Right lobe of liver (tissue), 4 donors: Measurements from ENCODE around the gene FMNL1.

Source experiments
- POLR2A ChIP-seq: fragments of 450-650 bp; IDR thresholded peaks from one replicate; pipeline ENCODE4 v1.6.1; 2017; ENCODE audit warnings: antibody characterized with exemption, mild to moderate bottlenecking
- TF ChIP-seq, protein P1 (sequence below), 4 donors: fragments of 200-600 bp in 3 of 4; fragments of 450-650 bp in 1 of 4; IDR thresholded peaks; one replicate each; pipeline versions ENCODE4 v1.5.1 to v1.8.0; 2016 to 2022; ENCODE audit warnings: antibody characterized with exemption in 4 of 4, mild to moderate bottlenecking in 2 of 4
- donor health status: DM: no; HTN: no; CAD: no.
- donor health status: DM: no; HTN: no; CAD: no.
- donor health status: DM: no; HTN: yes; CAD: no.

GRCh38 chr17:45264988-45265387, 43.3 kb downstream of the FMNL1 start:
- no peak for TF ChIP-seq POLR2A
- TF ChIP-seq, protein P1, sequence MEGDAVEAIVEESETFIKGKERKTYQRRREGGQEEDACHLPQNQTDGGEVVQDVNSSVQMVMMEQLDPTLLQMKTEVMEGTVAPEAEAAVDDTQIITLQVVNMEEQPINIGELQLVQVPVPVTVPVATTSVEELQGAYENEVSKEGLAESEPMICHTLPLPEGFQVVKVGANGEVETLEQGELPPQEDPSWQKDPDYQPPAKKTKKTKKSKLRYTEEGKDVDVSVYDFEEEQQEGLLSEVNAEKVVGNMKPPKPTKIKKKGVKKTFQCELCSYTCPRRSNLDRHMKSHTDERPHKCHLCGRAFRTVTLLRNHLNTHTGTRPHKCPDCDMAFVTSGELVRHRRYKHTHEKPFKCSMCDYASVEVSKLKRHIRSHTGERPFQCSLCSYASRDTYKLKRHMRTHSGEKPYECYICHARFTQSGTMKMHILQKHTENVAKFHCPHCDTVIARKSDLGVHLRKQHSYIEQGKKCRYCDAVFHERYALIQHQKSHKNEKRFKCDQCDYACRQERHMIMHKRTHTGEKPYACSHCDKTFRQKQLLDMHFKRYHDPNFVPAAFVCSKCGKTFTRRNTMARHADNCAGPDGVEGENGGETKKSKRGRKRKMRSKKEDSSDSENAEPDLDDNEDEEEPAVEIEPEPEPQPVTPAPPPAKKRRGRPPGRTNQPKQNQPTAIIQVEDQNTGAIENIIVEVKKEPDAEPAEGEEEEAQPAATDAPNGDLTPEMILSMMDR (IDR thresholded peaks at IDR 0.05): no peak
